ENCODE data around the gene PRSS58.

The PRSS58 gene

DNA sequence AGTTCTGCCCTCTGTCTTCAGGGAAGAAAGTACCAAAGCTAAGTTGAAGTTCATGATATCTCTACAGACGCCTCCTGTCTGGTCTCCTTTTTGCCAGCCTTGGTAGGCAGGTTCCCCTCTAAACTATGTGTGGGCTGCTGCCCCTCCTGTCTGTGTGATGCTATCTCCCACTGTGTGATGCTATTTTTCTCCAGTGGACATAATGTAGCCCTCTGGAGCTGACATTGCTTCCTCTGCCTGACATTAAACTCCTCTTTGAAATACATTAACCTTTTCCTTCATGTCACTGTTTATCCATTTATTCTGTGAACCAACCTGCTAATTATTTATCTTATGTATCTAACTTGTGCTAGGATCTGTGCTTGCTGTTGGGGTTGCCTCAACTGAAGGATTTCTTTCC is at the start of gene PRSS58:
Gene PRSS58 (minus strand): TSS at position 101 of the 400 bp plus-strand sequence. CDS start 351 bp downstream, outside the sequence.
- Histone ChIP-seq H3K9ac (ENCODE audit: low read length) (no peak within 1 kb of the TSS), H3K9me3 (ENCODE audit: control insufficient read depth, low read depth, low read length) (no peaks in the 10 kb centered on the region), H3K4me1 (ENCODE audit: control insufficient read depth, low read depth, low read length) (no peaks in the 10 kb centered on the region), H3K27ac (ENCODE audit: low read length) (no peak within 1 kb of the TSS), H3K36me3 (ENCODE audit: control insufficient read depth, low read depth, low read length) (no peaks in the 10 kb centered on the region), H3K27me3 (ENCODE audit: control insufficient read depth, insufficient read depth, low read length) (no peaks in the 10 kb centered on the region), H3K4me3 (ENCODE audit: low read length) (no peak within 1 kb of the TSS)

DNA sequence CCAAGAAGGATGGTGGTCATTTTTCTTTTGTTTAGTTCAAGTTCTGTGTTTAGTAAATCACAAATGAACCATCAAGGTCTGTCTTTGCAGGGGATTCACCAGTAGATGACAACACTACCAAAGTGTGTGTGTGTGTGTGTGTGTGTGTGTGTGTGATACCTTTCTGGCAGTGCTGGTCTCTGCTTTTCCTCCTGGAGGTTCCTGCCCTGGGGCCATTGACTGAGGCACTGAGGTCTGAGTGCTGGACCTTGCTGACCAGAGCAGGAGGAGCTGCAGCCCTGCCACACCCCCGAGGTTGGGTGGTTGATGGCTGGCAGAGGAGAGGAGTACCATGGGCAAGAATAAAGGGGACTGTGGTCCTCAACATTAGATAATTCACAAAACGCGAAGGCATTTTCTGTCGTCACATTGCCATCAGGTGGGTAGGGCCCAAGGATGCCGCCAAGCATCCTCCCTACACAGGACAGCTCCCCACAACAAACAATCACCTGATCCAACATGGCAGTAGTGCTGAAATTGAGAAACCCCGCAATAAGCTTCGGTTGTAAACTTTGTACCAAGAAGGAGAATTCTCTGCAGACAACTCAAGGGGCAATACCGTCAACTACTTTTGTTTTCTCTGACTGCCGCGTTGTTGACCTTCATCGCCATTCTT is 49.5 kb upstream of the PRSS58 start:
- Histone ChIP-seq H3K27ac (ENCODE audit: low read length) (no peak overlapping the region), H3K4me3 (ENCODE audit: low read length) (no peak overlapping the region), H3K9me3 (ENCODE audit: control insufficient read depth, low read depth, low read length) (no peaks in the 10 kb centered on the region), H3K36me3 (ENCODE audit: control insufficient read depth, low read depth, low read length) (no peaks in the 10 kb centered on the region), H3K9ac (ENCODE audit: low read length) (no peak overlapping the region), H3K27me3 (ENCODE audit: control insufficient read depth, insufficient read depth, low read length) (no peaks in the 10 kb centered on the region), H3K4me1 (ENCODE audit: control insufficient read depth, low read depth, low read length) (no peaks in the 10 kb centered on the region)

DNA sequence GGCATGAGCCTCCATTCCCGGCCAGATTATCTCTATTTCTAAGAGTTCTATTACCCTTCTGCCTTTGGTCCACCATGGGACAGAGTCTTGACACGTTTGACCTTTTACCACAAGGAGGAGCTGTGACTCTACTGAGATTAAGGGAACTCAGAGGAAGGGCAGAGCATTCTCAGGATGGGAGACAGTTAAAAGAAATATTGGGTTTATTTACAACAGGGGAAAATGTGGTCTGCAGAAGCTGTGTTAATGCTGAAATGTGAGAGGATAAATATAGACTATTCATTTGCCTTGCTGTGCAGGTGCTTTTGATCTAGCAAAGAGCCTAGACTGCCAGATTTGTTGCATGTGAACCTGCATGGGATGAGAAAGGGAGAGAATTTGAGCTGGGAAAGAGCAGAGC is 45.8 kb upstream of the PRSS58 start:
- Histone ChIP-seq H3K9ac (ENCODE audit: low read length) (no peak overlapping the region), H3K4me3 (ENCODE audit: low read length) (no peak overlapping the region)

GRCh38 chr7:142301923-142302550 is 44.2 kb upstream of the PRSS58 start:
- Histone ChIP-seq H3K36me3 (ENCODE audit: control insufficient read depth, low read depth, low read length) (no peaks in the 10 kb centered on the region), H3K9me3 (ENCODE audit: control insufficient read depth, low read depth, low read length) (no peaks in the 10 kb centered on the region), H3K9ac (ENCODE audit: low read length) (no peak overlapping the region), H3K27me3 (ENCODE audit: control insufficient read depth, insufficient read depth, low read length) (peaks cover 8% of the 10 kb centered on the region), H3K4me3 (ENCODE audit: low read length) (no peak overlapping the region), H3K27ac (ENCODE audit: low read length) (no peak overlapping the region), H3K4me1 (ENCODE audit: control insufficient read depth, low read depth, low read length) (no peaks in the 10 kb centered on the region)

More for the DNA sequence above, 45.8 kb upstream of the PRSS58 start:
- Histone ChIP-seq H3K36me3 (ENCODE audit: control insufficient read depth, low read depth, low read length) (no peaks in the 10 kb centered on the region), H3K27me3 (ENCODE audit: control insufficient read depth, insufficient read depth, low read length) (peaks cover 2% of the 10 kb centered on the region), H3K9me3 (ENCODE audit: control insufficient read depth, low read depth, low read length) (no peaks in the 10 kb centered on the region), H3K27ac (ENCODE audit: low read length) (no peak overlapping the region), H3K4me1 (ENCODE audit: control insufficient read depth, low read depth, low read length) (no peaks in the 10 kb centered on the region)

DNA sequence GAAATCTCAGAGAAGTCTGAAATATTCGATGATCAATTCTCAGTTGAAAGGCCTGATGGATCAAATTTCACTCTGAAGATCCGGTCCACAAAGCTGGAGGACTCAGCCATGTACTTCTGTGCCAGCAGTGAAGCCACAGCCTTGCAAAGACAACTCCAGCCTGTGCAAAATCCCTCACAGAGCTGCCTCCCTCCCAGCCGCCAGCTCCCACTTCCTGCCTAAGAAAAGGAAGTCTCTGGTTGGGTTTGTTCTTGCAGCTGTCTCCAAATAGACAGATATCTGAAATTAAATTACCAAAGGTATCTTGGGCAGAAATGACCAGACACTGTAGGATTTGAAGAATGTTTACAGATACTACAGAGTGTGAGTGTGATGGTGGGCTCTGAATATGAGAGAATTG is 43.4 kb upstream of the PRSS58 start:
- Histone ChIP-seq H3K36me3 (ENCODE audit: control insufficient read depth, low read depth, low read length) (no peaks in the 10 kb centered on the region), H3K27me3 (ENCODE audit: control insufficient read depth, insufficient read depth, low read length) (peaks cover 8% of the 10 kb centered on the region), H3K9me3 (ENCODE audit: control insufficient read depth, low read depth, low read length) (no peaks in the 10 kb centered on the region), H3K4me3 (ENCODE audit: low read length) (no peak overlapping the region), H3K9ac (ENCODE audit: low read length) (no peak overlapping the region), H3K27ac (ENCODE audit: low read length) (no peak overlapping the region), H3K4me1 (ENCODE audit: control insufficient read depth, low read depth, low read length) (no peaks in the 10 kb centered on the region)

- Histone ChIP-seq H3K36me3 (ENCODE audit: control insufficient read depth, low read depth, low read length) (no peaks in the 10 kb centered on the region), H3K9ac (ENCODE audit: low read length) (no peak overlapping the region), H3K9me3 (ENCODE audit: control insufficient read depth, low read depth, low read length) (no peaks in the 10 kb centered on the region), H3K4me3 (ENCODE audit: low read length) (no peak overlapping the region), H3K27me3 (ENCODE audit: control insufficient read depth, insufficient read depth, low read length) (peaks cover 8% of the 10 kb centered on the region), H3K4me1 (ENCODE audit: control insufficient read depth, low read depth, low read length) (no peaks in the 10 kb centered on the region), H3K27ac (ENCODE audit: low read length) (no peak overlapping the region)
Observed at GRCh38 chr7:142300689-142301088, 42.8 kb upstream of the PRSS58 start.

GRCh38 chr7:142299237-142299781 is 41.5 kb upstream of the PRSS58 start:
- Histone ChIP-seq H3K9ac (ENCODE audit: low read length) (no peak overlapping the region), H3K9me3 (ENCODE audit: control insufficient read depth, low read depth, low read length) (no peaks in the 10 kb centered on the region), H3K27ac (ENCODE audit: low read length) (no peak overlapping the region), H3K36me3 (ENCODE audit: control insufficient read depth, low read depth, low read length) (no peaks in the 10 kb centered on the region), H3K4me1 (ENCODE audit: control insufficient read depth, low read depth, low read length) (no peaks in the 10 kb centered on the region), H3K27me3 (ENCODE audit: control insufficient read depth, insufficient read depth, low read length) (peaks cover 8% of the 10 kb centered on the region), H3K4me3 (ENCODE audit: low read length) (no peak overlapping the region)

DNA sequence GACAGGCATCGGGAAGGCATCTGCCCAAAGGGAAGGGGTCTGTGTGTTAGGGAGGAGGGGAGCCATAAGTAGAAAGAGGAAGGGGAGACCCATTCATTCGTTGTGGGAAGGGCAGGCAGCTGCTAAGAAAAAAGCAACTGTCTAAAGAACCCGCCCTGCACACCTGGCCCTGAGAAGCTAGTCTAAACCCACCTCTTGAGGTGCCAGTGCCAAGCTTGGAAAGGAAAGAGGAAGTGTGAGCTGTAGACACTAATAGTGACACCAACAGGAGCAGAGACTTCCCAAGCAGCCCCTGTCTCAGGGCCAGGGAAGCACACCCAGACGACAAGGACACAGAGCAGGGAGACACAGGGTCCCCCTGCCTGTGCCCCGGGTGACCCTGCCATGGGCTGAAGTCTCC is 40.8 kb upstream of the PRSS58 start:
- Histone ChIP-seq H3K4me3 (ENCODE audit: low read length) (no peak overlapping the region), H3K4me1 (ENCODE audit: control insufficient read depth, low read depth, low read length) (no peaks in the 10 kb centered on the region), H3K27me3 (ENCODE audit: control insufficient read depth, insufficient read depth, low read length) (peaks cover 8% of the 10 kb centered on the region), H3K9me3 (ENCODE audit: control insufficient read depth, low read depth, low read length) (no peaks in the 10 kb centered on the region), H3K36me3 (ENCODE audit: control insufficient read depth, low read depth, low read length) (no peaks in the 10 kb centered on the region), H3K9ac (ENCODE audit: low read length) (no peak overlapping the region), H3K27ac (ENCODE audit: low read length) (no peak overlapping the region)

DNA sequence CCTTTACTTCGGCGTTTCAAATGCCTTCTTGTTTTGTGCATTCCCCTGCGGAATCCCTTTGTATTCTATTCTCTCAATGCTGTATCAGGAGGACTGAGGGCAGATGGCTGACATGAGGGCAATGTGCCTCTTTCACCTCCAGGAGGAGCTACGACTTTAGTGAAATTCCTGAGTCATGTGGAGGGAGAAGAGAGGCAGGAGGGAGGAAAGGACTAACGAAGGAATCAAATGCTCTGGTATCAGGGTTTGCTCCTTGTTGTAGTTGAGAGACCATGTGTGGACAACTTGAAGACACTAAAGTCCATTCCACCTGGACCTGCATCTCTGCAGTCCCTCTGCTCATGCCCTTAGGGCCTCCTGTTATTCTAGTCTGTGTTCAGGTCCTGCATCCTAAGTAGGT is 40.2 kb upstream of the PRSS58 start:
- no peaks in the 10 kb centered on the region for H3K36me3 ChIP-seq (ENCODE audit: control insufficient read depth, low read depth, low read length)
- H3K27me3 ChIP-seq (ENCODE audit: control insufficient read depth, insufficient read depth, low read length), result peaks cover 8% of the 10 kb centered on the region
- H3K9me3 ChIP-seq (ENCODE audit: control insufficient read depth, low read depth, low read length), result no peaks in the 10 kb centered on the region

GRCh38 chr7:142280263-142280662 is 22.4 kb upstream of the PRSS58 start:
- H3K27ac ChIP-seq (ENCODE audit: low read length), result no peak overlapping the region
- H3K9ac ChIP-seq (ENCODE audit: low read length), result no peak overlapping the region
- H3K4me1 ChIP-seq (ENCODE audit: control insufficient read depth, low read depth, low read length), result no peaks in the 10 kb centered on the region
- no peaks in the 10 kb centered on the region for H3K27me3 ChIP-seq (ENCODE audit: control insufficient read depth, insufficient read depth, low read length)
- H3K36me3 ChIP-seq (ENCODE audit: control insufficient read depth, low read depth, low read length), result no peaks in the 10 kb centered on the region
- peaks cover 7% of the 10 kb centered on the region for H3K9me3 ChIP-seq (ENCODE audit: control insufficient read depth, low read depth, low read length)
- H3K4me3 ChIP-seq (ENCODE audit: low read length), result no peak overlapping the region

More for the DNA sequence above, 40.2 kb upstream of the PRSS58 start:
- Histone ChIP-seq H3K27ac (ENCODE audit: low read length) (no peak overlapping the region), H3K9ac (ENCODE audit: low read length) (no peak overlapping the region), H3K4me1 (ENCODE audit: control insufficient read depth, low read depth, low read length) (no peaks in the 10 kb centered on the region), H3K4me3 (ENCODE audit: low read length) (no peak overlapping the region)

GRCh38 chr7:142279601-142280000 is 21.7 kb upstream of the PRSS58 start:
- H3K9ac ChIP-seq (ENCODE audit: low read length), result no peak overlapping the region
- H3K9me3 ChIP-seq (ENCODE audit: control insufficient read depth, low read depth, low read length), result peaks cover 10% of the 10 kb centered on the region
- H3K4me3 ChIP-seq (ENCODE audit: low read length), result no peak overlapping the region
- H3K27ac ChIP-seq (ENCODE audit: low read length), result no peak overlapping the region
- H3K27me3 ChIP-seq (ENCODE audit: control insufficient read depth, insufficient read depth, low read length), result no peaks in the 10 kb centered on the region
- no peaks in the 10 kb centered on the region for H3K4me1 ChIP-seq (ENCODE audit: control insufficient read depth, low read depth, low read length)
- H3K36me3 ChIP-seq (ENCODE audit: control insufficient read depth, low read depth, low read length), result no peaks in the 10 kb centered on the region

GRCh38 chr7:142275028-142275427 is 17.2 kb upstream of the PRSS58 start:
- H3K27ac ChIP-seq (ENCODE audit: low read length), result no peak overlapping the region
- no peaks in the 10 kb centered on the region for H3K27me3 ChIP-seq (ENCODE audit: control insufficient read depth, insufficient read depth, low read length)
- no peak overlapping the region for H3K4me3 ChIP-seq (ENCODE audit: low read length)
- no peaks in the 10 kb centered on the region for H3K36me3 ChIP-seq (ENCODE audit: control insufficient read depth, low read depth, low read length)
- no peak overlapping the region for H3K9ac ChIP-seq (ENCODE audit: low read length)
- H3K9me3 ChIP-seq (ENCODE audit: control insufficient read depth, low read depth, low read length), result peaks cover 10% of the 10 kb centered on the region
- peaks cover 3% of the 10 kb centered on the region for H3K4me1 ChIP-seq (ENCODE audit: control insufficient read depth, low read depth, low read length)
